HG03432 (cell line): ENCODE measurements around the gene MLPH.

Experiments used
- ATAC-seq: cut with Tn5 transposase; IDR thresholded peaks from one replicate; pipeline ENCODE4 v1.9.1; 2021; ENCODE audit warnings: mild to moderate bottlenecking, moderate library complexity; ENCODE audit not compliant: unreplicated experiment

The MLPH gene

DNA sequence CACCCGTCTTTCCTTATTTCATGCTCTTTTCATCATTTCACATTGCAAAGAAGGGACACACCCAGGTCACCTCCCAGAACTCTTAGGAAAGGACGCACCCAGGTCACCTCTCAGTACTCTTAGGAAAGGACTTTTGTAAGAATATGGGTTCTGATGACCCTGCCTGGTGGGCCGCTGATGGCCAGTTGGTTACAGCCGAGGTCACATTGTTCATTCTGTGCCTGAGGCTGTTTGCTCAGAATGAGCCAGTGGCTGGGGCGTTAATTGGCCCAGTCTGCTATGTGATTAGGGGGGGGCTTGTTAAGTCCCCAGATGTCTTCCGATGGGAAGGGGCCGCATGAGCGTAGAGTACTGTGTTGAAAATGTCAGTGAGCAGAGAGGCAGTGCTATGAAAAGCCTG, 9.4 kb downstream of the MLPH start:
- no peak for ATAC-seq

DNA sequence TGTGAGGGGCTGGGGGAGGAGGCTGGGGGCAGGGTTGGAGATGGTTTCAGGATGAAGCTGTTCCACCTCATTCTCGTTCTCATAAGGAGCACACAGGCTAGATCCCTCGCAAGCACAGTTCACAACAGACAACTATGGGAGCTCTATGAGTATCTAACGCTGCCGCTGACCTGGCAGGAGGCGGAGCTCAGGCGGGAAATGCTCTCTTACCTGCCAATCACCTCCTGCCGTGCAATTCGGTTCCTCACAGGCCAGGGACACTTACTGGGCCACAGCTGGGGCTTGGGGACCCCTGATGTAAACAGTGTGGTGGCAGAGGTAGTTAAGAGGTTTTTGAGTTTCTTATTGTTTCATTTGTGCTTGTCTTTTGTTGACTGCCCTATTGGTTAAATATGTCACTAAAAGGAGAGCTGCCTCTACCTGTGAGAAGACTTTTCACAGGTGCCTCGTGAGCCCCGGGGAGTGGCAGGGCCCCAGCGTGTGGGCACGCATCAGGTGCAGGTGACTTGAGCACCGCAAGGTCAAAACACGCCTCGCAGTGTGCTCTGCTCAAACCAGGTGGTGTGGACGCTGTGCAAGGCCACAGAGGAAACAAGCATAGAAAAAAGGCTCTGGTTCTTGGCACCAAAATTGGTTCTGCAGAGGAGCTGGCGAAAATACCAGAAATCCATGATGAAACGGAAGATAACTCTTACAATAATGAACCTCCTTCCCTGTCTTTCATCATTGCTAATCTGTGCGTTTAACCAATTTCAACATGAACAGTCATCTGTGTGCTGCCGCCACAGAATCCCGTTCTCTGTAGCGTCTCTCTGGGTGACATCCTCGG, 10.2 kb downstream of the MLPH start:
- no peak for ATAC-seq

DNA sequence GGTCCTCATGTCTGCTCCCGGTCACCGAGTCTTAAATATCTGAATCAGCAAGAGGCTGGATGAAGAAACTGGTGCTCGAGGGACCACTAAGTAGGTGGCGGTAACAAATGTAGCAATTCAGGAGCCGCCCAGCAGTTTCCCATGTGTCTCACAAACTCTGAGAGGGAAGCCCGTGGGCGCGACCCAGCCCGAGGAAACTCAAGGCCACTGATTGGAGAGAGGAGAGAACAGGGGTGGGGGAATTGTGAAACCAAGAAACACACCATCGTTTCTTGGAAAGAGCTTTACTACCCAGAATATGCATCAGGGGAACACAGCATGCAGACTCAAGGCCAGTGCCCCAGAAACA, 10.8 kb downstream of the MLPH start:
- ATAC-seq: no peak

DNA sequence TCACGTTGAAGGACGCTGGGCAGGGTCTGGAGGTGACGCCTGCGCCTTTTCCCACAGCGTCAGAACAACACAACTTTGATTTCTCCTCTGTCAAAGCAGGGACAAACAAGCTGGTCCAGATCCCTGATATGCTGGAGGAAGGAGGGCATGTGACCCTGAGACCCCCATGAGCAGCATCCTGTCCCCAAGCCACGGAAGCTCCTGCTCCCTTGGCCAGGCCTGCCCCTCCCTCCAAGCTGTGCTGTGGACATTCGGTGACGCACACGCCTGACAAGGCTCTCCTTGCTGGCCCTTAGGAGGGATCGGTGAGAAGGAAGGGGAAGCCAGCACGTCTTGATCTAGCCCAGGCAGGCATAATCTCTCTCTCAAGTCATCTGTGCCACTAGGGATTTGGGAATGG, 11.3 kb downstream of the MLPH start:
- no peak for ATAC-seq

DNA sequence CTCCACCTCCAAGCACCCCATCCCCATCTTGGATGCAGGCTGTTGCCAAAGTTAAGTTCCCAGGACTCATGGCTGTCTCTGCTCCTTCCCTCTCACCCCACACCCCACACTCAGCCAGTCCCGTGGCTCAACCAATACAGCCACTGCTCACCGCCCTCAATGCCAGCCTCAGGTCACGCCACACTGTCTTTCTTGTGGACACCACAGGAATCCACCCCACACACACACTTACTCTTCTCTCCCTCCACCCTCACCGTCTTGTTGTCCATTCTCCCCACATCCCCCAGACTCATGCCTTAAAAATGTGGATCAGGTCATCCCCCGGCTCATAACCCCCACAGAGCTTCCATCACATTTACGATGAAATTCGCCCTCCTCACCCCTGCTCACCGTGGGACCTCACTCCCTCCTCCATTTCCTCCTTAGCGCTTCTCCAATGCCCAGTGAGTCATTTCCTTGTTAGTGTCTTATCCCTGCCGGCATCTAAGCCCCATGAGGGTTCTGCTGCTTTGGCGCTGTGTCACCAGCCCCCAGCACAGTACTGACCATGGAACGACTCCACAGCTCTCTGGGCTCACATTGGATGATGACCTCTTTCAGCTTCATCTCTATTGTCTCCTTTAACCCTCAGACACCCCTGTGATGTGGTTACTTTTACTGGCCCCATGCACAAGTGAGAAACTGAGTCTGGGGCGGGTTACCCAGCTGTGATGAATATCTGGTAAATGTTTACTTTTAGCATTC, 13.8 kb downstream of the MLPH start:
- ATAC-seq: no peak

DNA sequence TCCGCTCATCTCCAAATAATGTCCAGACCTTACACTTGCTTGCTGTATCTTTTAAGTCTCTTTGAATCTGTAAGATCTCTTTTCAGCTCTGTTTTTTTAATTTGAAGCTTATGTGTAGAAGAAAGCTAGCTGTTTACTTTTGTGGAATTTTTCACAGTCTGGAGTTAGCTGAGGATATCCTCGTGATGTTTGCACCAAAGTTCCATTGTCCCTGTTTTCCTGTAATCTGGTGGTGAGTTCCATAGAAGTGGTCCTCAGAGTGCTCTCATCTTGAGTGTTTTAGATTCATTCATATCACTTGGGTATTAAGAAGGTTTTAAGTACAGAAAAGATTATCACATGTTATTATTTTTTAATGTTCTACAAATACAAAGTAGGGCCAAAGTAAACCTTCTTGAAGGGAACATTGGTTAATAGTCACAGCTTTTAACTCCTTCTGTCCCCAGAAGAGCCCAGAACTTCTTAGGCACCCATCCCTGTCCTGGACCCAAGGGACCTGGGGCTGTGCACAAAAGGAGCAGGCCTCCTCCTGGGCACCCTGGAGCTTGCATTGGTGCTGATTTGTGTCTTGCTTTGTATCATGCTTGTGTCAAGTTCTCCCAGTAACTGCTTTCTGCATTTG, 15.0 kb downstream of the MLPH start:
- no peak for ATAC-seq

DNA sequence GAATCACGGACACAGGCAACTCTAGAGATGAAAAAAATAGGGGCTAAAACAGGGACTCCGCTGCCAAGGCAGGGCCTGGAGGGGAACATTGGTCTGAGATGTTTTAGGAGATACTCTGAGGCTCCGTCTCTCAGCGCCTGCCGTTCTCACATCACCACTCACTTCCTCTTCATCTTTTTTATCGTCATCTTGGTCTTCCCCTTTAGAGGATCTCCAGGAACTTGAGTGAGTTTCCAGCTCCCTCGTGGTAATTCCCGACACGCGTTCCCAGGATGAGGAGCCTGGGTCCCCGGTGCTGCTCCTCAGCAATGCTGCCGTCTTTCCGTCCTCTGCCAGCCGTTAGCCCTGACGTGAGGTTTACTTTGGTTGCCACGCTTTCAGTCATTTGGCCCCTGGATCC, 16.1 kb downstream of the MLPH start:
- ATAC-seq: no peak

DNA sequence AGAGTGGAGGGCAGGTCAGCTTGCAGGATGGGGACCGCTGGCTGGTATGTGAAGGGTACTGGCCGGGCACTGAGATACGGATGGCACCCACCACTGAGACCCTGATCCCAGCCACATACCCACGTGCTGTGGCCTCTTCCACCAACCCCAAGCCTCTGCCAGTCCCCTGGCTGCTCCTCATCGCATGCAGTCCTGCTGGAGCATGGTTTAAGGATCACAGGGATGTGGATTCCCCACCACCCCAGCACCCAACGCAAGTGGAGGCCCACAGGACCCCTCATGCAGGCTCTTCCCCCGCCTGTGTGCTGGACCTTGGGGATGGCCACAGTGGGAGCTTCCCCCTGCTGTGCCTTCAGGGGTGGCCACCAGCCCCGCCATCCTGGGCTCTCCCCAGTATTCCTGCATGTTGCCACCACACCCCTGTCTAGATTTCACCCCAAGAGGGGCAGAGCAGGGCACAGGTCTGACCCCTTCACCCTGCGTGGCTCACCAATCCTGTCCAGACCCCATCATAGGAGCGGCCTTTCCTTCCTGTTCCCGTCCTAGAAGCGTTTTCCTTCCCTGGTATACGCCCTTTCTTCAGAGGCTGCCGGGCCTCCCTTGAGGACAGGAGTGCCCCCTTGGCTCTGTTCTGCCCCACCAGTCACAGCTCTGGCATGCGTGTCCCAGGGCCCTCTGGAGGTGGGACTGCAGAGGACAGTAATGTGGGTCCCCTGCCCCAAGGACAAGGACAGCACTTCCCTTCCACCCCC, 18.3 kb downstream of the MLPH start:
- ATAC-seq: no peak

DNA sequence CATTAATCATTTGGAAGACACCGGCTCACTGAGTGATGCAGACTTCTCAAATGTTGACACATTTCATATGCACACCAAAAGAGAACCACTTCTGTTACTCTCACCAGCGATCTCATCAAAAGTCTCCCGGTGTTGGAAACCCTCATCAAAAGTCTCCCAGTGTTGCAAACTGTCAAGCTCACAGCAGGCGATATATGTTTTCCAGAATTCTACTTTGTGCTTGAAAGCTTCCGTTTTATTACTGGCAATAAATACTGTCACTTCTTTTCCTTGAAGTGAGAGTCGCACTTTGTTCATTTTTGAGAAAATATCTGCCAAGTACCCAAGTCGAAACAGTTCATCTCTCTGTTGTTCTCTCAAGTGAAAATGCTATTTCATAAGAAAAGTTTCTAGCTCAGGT, 20.5 kb downstream of the MLPH start:
- ATAC-seq: no peak

DNA sequence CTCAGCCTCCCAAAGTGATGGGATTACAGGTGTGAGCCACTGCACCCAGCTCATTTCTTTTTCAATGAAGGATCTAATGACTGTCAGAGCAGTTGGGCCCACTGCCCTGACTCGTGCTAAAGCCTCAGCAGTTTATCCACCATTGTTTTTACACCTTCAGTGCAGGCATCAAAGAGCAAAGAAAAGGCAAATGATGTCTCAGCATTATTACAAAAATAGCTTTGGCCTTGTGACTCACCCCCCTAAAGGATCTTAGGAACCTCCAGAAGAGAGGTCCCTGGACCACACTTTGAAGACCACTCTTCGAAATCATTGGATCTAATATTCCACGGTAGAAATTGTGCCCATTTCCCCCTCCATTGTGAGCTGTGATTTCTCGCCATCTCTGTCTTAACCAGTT, 21.3 kb downstream of the MLPH start:
- ATAC-seq: no peak

DNA sequence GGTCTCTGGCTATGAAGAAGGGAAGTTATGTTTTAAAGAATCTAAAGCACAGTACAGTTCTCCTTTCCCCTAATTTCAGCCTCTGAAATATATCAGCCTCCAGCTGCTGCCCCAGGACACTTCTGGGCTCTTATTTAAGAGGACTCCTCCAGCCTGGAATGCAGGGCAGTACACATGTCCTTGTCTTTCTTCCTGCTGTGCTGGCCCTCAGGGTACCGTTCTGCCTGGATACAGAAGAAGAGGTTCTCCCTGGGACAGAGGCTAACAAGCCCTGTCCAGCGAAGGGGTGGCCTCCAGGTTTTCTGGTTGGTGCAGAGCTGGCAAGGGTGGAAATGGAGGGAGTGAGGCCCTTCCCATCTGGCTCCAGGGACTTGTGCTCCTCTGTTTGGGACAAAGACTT, 22.1 kb downstream of the MLPH start:
- ATAC-seq: no peak

DNA sequence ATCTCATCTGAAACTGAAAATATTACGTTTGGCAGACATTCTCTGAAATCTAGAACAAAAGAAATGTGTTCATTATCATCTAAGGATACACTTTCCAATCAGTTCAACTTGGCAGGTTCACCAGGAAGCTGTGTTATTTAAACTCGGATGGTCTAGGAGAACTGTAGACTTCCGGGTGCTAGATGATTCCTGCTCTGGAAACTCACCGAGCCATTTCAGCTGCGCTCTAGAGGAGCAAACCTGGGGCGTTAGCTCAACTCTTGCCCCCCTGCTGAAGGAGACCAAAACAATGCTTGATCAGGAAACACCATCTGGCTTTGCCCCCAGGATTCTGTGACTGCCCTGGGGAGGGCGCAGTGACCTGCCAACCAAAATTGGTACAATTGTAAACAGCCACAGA, 22.9 kb downstream of the MLPH start:
- ATAC-seq: no peak

DNA sequence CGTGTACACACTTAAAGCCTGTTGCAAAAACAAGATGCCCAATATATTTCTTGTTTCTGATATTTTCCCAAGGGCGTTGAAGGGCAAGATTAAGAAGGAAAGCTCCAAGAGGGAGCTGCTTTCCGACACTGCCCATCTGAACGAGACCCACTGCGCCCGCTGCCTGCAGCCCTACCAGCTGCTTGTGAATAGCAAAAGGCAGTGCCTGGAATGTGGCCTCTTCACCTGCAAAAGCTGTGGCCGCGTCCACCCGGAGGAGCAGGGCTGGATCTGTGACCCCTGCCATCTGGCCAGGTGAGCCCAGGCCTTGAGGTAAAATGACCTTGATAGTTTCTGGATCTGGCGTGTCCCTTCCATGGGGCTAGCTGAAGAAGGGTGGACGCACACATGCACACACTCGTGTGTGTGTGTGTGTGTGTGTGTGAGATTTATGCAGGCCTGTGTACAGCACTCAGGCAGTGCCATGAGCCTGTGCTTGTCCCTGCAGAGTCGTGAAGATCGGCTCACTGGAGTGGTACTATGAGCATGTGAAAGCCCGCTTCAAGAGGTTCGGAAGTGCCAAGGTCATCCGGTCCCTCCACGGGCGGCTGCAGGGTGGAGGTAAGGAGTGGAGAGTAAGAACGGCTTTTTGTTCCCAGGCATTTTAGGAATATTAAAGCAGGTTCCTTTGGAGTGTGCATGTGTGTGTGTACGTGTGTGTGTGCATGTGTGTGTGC, 23.6 kb downstream of the MLPH start:
- no peak for ATAC-seq

DNA sequence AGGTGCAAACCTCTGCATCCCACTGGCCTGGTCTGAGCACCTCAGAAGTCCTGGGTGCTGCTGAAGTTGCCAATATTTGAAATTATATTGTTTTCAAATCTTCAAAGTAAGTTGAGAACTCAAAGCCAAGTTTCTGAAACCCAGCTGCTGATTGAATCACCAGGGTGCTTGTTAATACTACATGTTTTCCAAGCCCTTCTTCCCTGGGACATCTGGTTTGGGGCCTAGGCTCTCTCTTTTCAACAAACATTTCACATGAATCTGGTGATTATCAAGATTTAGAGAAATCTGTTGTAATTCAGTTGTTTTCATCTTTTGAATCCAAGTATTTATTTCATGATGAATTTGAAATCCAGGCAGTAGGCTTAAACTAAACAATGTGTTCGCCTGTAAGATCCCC, 24.4 kb downstream of the MLPH start:
- ATAC-seq: no peak

DNA sequence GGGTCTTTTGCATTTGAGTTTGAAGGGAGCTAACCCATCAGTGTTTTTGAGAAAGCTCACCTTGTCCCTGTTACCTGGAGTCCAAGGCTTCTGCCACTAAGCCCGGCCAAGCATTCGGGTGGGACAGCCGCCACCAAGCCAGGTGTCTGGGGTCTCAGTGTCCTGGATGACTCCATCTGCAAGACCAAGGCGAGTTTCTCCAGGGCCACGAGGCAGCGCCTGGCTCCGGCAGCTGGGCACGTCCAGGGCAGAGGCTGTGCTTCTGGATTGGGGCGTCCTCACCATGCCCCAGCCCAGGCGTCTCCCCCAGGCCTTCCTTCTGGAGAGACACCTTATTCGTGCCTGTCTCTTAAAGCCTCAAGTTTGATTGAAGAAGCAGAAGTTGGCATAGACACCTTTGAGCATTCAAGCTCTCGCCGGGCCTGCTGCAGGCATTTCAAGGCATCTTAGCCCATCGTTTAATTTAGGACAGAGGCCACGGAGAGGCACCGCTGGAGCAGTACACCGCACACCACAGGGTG, 24.9 kb downstream of the MLPH start:
- ATAC-seq: no peak

DNA sequence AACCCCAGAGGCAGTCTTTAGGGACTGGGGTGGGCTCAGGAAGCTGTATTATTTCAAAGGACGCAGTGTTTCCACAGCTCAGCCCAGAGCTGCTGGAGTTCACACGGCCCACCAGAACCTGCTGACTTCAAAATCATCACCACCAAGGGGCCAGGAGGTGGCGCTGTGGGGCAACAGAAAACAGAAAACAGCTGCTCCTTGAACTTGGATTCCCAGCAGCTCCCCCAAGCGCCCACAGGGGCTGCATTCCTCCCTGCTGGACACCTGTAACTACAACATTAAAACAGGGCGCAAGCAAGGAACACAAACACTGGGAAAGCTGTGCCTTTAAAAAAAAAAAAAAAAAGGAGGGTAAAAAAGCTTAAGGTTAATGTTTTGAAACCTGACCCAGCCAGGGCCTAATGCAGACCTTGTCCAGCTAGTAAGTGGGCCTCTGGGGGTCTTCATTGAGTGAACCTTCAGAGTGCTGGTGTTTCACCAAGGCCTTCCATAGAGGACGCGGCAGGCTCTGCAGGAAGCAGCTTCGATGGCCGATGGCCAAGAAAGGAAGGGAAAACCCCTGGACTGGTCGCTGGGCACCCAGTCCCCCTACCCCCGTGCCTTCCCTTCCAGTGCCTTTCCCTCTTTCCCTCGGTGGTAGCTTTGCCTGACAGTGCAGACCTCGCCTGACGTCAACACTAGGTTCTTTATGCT, 25.9 kb downstream of the MLPH start:
- ATAC-seq: no peak

DNA sequence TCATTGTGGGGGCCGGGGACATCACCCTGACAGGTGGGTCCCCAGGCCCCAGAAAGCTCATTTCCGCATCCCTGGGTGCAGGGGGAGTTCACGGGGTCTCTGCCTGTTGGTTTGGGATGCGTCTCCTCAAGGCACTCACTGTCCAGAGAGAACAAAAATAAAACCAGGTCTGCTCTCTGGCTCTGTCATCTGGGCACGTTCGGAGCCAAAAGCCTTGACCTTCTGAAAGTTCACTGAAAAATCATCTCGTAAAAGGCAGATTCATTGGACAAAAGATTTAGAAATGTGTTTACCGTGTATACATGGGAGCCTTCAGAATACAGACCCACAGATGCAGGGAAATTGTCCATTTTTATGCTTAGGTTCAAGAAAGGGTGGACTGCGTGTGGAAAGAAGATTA, 26.6 kb downstream of the MLPH start:
- no peak for ATAC-seq

DNA sequence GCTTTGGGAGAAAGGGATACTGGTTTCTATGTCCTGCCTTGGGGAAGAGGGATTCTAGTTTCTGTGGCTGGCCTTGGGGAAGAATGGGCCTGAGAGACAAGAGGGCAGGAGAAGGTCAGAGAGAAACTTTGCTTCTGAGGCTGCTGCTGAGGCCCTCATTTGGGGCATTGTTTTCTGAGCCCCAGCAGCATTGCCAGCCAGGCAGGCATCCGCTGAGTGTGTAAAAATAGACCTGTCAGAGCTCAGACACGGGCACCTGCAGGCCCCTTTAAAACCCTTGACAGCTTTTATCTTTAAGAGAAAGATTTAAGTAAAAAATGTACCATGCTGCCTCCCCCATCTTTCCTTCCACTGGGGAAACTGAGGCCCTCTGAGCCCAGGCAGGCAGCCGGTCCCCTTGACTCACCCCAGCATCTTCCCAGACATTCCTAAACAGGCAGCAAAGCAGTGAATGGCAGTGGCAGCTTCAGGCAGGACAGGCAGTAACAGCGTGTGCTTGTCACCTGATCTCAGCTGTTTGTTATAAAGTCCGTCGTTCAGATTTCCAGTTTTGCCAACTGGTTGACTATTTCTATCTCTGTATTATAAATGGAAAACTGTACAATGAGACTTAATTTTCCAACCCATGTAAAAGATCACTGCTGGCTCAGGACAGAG, 27.6 kb downstream of the MLPH start:
- ATAC-seq: no peak

DNA sequence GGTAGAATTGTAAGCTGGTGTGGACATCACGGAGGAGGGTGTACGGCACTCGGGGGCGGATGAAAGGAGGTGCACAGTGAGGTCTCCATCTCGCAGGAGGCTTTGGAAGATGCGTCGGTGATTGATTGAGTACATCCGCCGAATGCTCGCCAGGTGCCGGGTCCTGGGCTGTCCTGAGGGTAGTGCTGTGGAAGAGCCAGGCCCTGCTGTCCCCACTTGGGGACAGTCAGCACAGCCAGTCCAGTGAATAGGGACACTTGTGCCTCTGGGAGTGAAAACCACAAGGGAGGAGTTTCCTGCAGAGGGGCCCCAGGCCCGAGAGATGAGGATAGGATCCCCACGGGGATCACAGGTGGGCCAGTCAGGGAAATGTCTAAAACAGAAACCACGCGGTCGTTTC, 28.1 kb downstream of the MLPH start:
- no peak for ATAC-seq
